GM12891 (cell line): ENCODE data around the gene JUNB.

Source experiments
- PAX5 ChIP-seq: IDR thresholded peaks from 2 replicates; pipeline ENCODE4 v1.6.1; 2011; ENCODE audit warnings: low read length, moderate library complexity, mild to moderate bottlenecking; ENCODE audit not compliant: insufficient read depth, severe bottlenecking
- POLR2A ChIP-seq: IDR thresholded peaks from 2 replicates; pipeline ENCODE4 v1.6.1; 2011; ENCODE audit warnings: low read depth, low read length, control low read depth
- POLR2AphosphoS5 ChIP-seq: IDR thresholded peaks from 2 replicates; pipeline ENCODE4 v1.6.1; 2011; ENCODE audit warnings: low read depth, low read length, control low read depth
- SPI1 ChIP-seq: IDR thresholded peaks from 2 replicates; pipeline ENCODE4 v1.6.1; 2011; ENCODE audit warnings: low read depth, low read length, control low read depth
- TAF1 ChIP-seq: IDR thresholded peaks from 2 replicates; pipeline ENCODE4 v1.6.1; 2011; ENCODE audit warnings: low read depth, low read length, control low read depth

- TF ChIP-seq POLR2A: no peak
- TF ChIP-seq POLR2AphosphoS5: no peak
- TF ChIP-seq TAF1: no peak
- TF ChIP-seq SPI1: no peak
- no peak for TF ChIP-seq PAX5
Observed at GRCh38 chr19:12784394-12784870, 6.9 kb upstream of the JUNB start.
